WTC11 (cell line): Measurements from ENCODE around the gene CNTNAP3B.
"Not testable (repeated sequence)": the region's sequence is repeated elsewhere in the genome, so short reads cannot be mapped to it uniquely, and the experiment has no call there.

Experiments
- ATF1 ChIP-seq: sonication (generic); formaldehyde crosslinking; IDR thresholded peaks from 2 replicates; pipeline ENCODE4 v1.8.1; 2023; ENCODE audit warnings: mild to moderate bottlenecking, moderate library complexity, missing genetic modification reagents
- CREM ChIP-seq: sonication (generic); formaldehyde crosslinking; IDR thresholded peaks from 2 replicates; pipeline ENCODE4 v1.8.1; 2022; ENCODE audit warnings: mild to moderate bottlenecking, missing genetic modification reagents, moderate library complexity
- HMGA2 ChIP-seq: fragments of 250-450 bp; sonication (Bioruptor Pico); IDR thresholded peaks from 2 replicates; pipeline ENCODE4 v1.4.0; 2021; ENCODE audit warnings: mild to moderate bottlenecking, moderate library complexity
- SP1 ChIP-seq: sonication (generic); formaldehyde crosslinking; conservative IDR thresholded peaks from 2 replicates; pipeline ENCODE4 v1.8.1; 2022; ENCODE audit warnings: missing genetic modification reagents
- TF ChIP-seq, protein P1 (sequence below): fragments of 200-600 bp; IDR thresholded peaks from 2 replicates; pipeline ENCODE4 v1.8.0; 2022; ENCODE audit warnings: antibody characterized with exemption
- TF ChIP-seq, protein P2 (sequence below): sonication (generic); formaldehyde crosslinking; IDR thresholded peaks from 2 replicates; pipeline ENCODE4 v1.8.1; 2022; ENCODE audit warnings: low read depth, mild to moderate bottlenecking, moderate library complexity, missing genetic modification reagents, borderline replicate concordance
- TF ChIP-seq, protein P3 (sequence below): sonication (generic); formaldehyde crosslinking; IDR thresholded peaks from 2 replicates; pipeline ENCODE4 v1.8.0; 2022; ENCODE audit warnings: mild to moderate bottlenecking, missing genetic modification reagents

DNA sequence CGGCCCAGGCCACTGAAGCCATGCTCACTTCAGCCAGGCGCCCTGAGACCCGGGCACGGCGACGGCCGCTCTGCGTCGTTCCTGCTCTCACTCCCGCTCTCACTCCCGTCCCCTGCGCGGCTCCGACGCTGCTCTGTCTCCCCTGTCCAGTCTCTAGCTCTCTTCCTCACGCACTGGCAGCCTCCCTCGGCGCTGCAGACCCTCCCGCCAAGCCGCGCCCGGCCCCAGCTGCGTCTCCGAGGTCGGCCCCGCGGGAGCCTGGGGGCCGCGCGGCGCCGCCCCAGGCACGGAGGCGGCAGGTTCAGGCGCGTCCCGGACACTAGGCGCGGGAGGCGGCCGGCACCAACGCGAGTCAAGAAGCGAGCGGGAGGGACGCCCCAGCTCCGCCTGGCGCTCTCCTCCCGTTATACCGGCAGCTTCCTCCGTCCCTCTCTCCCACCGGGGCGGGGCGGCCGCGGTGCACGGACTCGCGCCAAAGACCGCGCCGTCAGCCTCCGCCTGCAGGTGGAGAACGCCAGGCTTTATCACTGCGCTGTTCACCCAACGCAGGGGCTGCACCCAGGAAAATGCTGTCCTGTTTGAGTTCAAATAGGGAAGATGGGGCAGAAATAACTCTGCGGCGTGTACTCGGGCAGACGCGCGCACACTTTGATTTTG lies at the start of gene CNTNAP3B:
- TF ChIP-seq, protein P1, sequence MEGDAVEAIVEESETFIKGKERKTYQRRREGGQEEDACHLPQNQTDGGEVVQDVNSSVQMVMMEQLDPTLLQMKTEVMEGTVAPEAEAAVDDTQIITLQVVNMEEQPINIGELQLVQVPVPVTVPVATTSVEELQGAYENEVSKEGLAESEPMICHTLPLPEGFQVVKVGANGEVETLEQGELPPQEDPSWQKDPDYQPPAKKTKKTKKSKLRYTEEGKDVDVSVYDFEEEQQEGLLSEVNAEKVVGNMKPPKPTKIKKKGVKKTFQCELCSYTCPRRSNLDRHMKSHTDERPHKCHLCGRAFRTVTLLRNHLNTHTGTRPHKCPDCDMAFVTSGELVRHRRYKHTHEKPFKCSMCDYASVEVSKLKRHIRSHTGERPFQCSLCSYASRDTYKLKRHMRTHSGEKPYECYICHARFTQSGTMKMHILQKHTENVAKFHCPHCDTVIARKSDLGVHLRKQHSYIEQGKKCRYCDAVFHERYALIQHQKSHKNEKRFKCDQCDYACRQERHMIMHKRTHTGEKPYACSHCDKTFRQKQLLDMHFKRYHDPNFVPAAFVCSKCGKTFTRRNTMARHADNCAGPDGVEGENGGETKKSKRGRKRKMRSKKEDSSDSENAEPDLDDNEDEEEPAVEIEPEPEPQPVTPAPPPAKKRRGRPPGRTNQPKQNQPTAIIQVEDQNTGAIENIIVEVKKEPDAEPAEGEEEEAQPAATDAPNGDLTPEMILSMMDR: not testable (repeated sequence)
- TF ChIP-seq, protein P2, sequence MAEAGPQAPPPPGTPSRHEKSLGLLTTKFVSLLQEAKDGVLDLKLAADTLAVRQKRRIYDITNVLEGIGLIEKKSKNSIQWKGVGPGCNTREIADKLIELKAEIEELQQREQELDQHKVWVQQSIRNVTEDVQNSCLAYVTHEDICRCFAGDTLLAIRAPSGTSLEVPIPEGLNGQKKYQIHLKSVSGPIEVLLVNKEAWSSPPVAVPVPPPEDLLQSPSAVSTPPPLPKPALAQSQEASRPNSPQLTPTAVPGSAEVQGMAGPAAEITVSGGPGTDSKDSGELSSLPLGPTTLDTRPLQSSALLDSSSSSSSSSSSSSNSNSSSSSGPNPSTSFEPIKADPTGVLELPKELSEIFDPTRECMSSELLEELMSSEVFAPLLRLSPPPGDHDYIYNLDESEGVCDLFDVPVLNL (CRISPR knock-in tag): not testable (repeated sequence)
- TF ChIP-seq SP1, HMGA2, ATF1, CREM (CRISPR knock-in tag): not testable (repeated sequence)
- TF ChIP-seq, protein P3, sequence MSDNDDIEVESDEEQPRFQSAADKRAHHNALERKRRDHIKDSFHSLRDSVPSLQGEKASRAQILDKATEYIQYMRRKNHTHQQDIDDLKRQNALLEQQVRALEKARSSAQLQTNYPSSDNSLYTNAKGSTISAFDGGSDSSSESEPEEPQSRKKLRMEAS: not testable (repeated sequence)
